ENCODE results near the gene PSG1. TPM values are rescaled to one million over a fixed set of nuclear protein-coding genes. Genes with fewer than 3 reads are reported as not detected.
"Not testable (repeated sequence)": the region's sequence is repeated elsewhere in the genome, so short reads cannot be mapped to it uniquely, and the experiment has no call there.

PSG1 gene
- not detected for polyA plus RNA-seq (2012; ENCODE audit: missing spikeins)

- TF ChIP-seq POLR2A (IDR thresholded peaks at IDR 0.05; ENCODE audit: low read depth, low read length): no peak
- TF ChIP-seq TAF1 (IDR thresholded peaks at IDR 0.05; ENCODE audit: borderline replicate concordance, low read depth, low read length): no peak
- TF ChIP-seq POLR2AphosphoS5 (IDR thresholded peaks at IDR 0.05; ENCODE audit: low read depth, low read length): no peak
- no peak for DNase-seq (ENCODE audit: insufficient read length)
- FAIRE-seq: no peak
Observed at GRCh38 chr19:42879613-42880012, at the start of gene PSG1. PSG1 (minus strand) TSS chr19:42879713; CDS start chr19:42879581, 132 bp downstream.

GRCh38 chr19:42928896-42929295 is 49.4 kb upstream of the PSG1 start:
- no peak for FAIRE-seq

GRCh38 chr19:42926781-42927180 is 47.3 kb upstream of the PSG1 start:
- no peak for TF ChIP-seq TAF1 (IDR thresholded peaks at IDR 0.05; ENCODE audit: borderline replicate concordance, low read depth, low read length)
- no peak for TF ChIP-seq POLR2A (IDR thresholded peaks at IDR 0.05; ENCODE audit: low read depth, low read length)
- TF ChIP-seq POLR2AphosphoS5 (IDR thresholded peaks at IDR 0.05; ENCODE audit: low read depth, low read length): no peak
- no peak for FAIRE-seq
- DNase-seq (ENCODE audit: insufficient read length): no peak

More at GRCh38 chr19:42928896-42929295, 49.4 kb upstream of the PSG1 start:
- TF ChIP-seq POLR2A (IDR thresholded peaks at IDR 0.05; ENCODE audit: low read depth, low read length): no peak
- no peak for DNase-seq (ENCODE audit: insufficient read length)

GRCh38 chr19:42923106-42923505 is 43.6 kb upstream of the PSG1 start:
- not testable (repeated sequence) for DNase-seq (ENCODE audit: insufficient read length); FAIRE-seq

- DNase-seq (ENCODE audit: insufficient read length); FAIRE-seq: not testable (repeated sequence)
Observed at GRCh38 chr19:42920971-42921370, 41.5 kb upstream of the PSG1 start.

GRCh38 chr19:42919757-42920079 is 40.2 kb upstream of the PSG1 start:
- DNase-seq (ENCODE audit: insufficient read length): no peak
- FAIRE-seq: no peak
- TF ChIP-seq POLR2A (IDR thresholded peaks at IDR 0.05; ENCODE audit: low read depth, low read length) (no peak), TAF1 (IDR thresholded peaks at IDR 0.05; ENCODE audit: borderline replicate concordance, low read depth, low read length) (no peak), POLR2AphosphoS5 (IDR thresholded peaks at IDR 0.05; ENCODE audit: low read depth, low read length) (no peak)

- DNase-seq (ENCODE audit: insufficient read length); FAIRE-seq: not testable (repeated sequence)
Observed at GRCh38 chr19:42919070-42919756, 39.7 kb upstream of the PSG1 start.

- not testable (repeated sequence) for DNase-seq (ENCODE audit: insufficient read length); FAIRE-seq
Observed at GRCh38 chr19:42918377-42919069, 39.0 kb upstream of the PSG1 start.

- DNase-seq (ENCODE audit: insufficient read length); FAIRE-seq: not testable (repeated sequence)
Observed at GRCh38 chr19:42917634-42918033, 38.1 kb upstream of the PSG1 start, which contains the start of gene PSG6. PSG6 (minus strand) TSS chr19:42917894; CDS start chr19:42917792, 102 bp downstream.

- not testable (repeated sequence) for FAIRE-seq; DNase-seq (ENCODE audit: insufficient read length)
Observed at GRCh38 chr19:42916931-42917330, 37.4 kb upstream of the PSG1 start.

- DNase-seq (ENCODE audit: insufficient read length); FAIRE-seq: not testable (repeated sequence)
Observed at GRCh38 chr19:42913516-42913915, 34.0 kb upstream of the PSG1 start.

- DNase-seq (ENCODE audit: insufficient read length); FAIRE-seq: not testable (repeated sequence)
Observed at GRCh38 chr19:42912941-42913340, 33.4 kb upstream of the PSG1 start.

GRCh38 chr19:42911731-42912130 is 32.2 kb upstream of the PSG1 start:
- DNase-seq (ENCODE audit: insufficient read length); FAIRE-seq: not testable (repeated sequence)

- not testable (repeated sequence) for DNase-seq (ENCODE audit: insufficient read length); FAIRE-seq
Observed at GRCh38 chr19:42906162-42906561, 26.6 kb upstream of the PSG1 start.

GRCh38 chr19:42900561-42900960 is 21.0 kb upstream of the PSG1 start:
- FAIRE-seq; DNase-seq (ENCODE audit: insufficient read length): not testable (repeated sequence)

- FAIRE-seq; DNase-seq (ENCODE audit: insufficient read length): not testable (repeated sequence)
Observed at GRCh38 chr19:42899674-42900073, 20.2 kb upstream of the PSG1 start.

GRCh38 chr19:42899110-42899509 is 19.6 kb upstream of the PSG1 start:
- not testable (repeated sequence) for FAIRE-seq; DNase-seq (ENCODE audit: insufficient read length)

- DNase-seq (ENCODE audit: insufficient read length); FAIRE-seq: not testable (repeated sequence)
Observed at GRCh38 chr19:42898656-42899055, 19.1 kb upstream of the PSG1 start.

GRCh38 chr19:42897729-42898128 is 18.2 kb upstream of the PSG1 start:
- DNase-seq (ENCODE audit: insufficient read length); FAIRE-seq: not testable (repeated sequence)

GRCh38 chr19:42890446-42890845 is 10.9 kb upstream of the PSG1 start:
- not testable (repeated sequence) for FAIRE-seq; DNase-seq (ENCODE audit: insufficient read length)

All from GM12892 (cell line).